CD4-positive, alpha-beta T cell treated with Interleukin-21 for 1 hour (primary cell): ENCODE results near the gene GBP2.
"Not testable (repeated sequence)": the region's sequence is repeated elsewhere in the genome, so short reads cannot be mapped to it uniquely, and the experiment has no call there.

Experiments used
- DNase-seq: peaks from one replicate; pipeline ENCODE4 v3.0.0-alpha.2; 2020

GBP2 gene

GRCh38 chr1:89125240-89125912 lies 538 bp downstream of the GBP2 start:
- peak; percentile 29 for DNase-seq

DNA sequence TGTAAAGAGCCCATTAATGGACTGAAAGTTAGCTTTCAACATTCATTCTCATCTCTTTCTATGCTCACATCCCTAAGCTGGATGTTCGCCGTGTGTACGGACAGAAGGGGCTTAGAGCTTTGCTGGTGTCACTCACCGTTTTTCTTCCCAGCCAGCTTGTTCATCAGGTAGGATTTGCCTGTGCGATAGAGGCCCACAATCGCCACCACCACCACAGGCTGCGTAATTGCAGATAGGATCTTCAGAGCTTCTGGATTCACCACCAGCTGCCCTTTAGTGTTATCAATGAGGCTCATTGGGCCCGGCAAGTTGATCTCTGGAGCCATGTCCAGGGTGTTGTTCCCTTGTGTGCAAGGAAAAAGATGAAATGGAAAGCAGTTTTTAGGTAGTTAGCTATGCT lies 4.3 kb downstream of the GBP2 start:
- DNase-seq: no peak

- no peak for DNase-seq
These were observed 11.3 kb downstream of the GBP2 start for GRCh38 chr1:89114662-89115061.

GRCh38 chr1:89112871-89113613 lies 12.9 kb downstream of the GBP2 start:
- DNase-seq: no peak

GRCh38 chr1:89104687-89105086 lies 21.2 kb downstream of the GBP2 start:
- no peak for DNase-seq

GRCh38 chr1:89104147-89104546 lies 21.8 kb downstream of the GBP2 start:
- no peak for DNase-seq

DNA sequence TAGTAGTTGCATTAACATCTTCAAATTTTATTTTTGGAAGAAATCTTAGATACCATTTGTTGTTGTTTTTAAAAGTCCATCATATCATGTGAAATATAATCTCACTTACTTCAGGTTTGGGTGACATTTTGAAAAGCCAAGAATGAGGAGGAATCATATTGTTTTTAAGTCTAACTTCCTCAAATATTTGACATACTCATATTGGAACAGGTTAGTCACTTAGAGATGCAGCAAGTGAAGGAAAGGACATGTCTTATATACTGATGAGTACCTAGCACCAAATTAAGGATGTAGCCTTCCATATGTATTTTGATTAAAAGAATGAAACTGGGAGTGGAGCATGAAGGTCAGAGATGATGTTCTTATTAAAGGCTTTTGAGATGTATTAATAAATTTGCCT lies 23.9 kb downstream of the GBP2 start:
- no peak for DNase-seq

DNA sequence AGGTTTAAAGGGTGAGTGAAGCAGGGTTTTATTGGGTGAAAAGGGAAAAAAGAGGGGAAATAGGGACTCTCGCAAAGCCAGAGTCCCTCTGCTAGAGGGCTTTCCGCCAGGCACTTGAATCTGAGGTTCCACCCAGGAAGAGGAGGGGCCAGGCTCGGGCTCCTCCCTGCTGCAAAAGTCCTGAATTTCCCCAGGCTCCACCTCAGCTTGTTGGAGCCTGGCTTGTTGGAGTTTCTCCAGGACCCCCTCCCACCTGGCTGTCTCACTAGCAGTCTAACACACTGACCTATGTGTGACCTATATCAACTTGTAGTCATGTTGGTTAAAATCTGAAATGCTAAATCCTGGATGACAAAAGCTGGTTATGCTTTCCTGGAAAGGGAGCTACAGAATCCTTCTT lies 25.5 kb downstream of the GBP2 start:
- DNase-seq: no peak

GRCh38 chr1:89098857-89099256 lies 27.1 kb downstream of the GBP2 start:
- no peak for DNase-seq

DNA sequence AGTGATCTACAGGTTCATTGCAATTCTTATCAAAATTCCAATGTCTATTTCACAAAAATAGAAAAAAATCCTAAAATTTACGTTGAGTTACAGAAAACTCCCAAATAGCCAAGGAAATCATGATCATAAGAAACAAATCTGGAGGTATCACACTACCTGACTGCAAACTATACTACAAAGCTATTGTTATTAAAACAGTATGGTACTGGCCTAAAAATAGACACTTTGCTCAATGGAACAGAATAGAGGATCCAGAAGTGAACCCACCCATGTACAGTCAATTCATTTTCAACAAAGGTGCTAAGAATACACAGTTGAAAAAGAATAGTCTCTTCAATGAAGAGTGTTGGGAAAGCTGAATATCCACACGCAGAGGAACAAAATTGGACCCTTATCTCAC lies 30.2 kb downstream of the GBP2 start:
- no peak for DNase-seq

DNA sequence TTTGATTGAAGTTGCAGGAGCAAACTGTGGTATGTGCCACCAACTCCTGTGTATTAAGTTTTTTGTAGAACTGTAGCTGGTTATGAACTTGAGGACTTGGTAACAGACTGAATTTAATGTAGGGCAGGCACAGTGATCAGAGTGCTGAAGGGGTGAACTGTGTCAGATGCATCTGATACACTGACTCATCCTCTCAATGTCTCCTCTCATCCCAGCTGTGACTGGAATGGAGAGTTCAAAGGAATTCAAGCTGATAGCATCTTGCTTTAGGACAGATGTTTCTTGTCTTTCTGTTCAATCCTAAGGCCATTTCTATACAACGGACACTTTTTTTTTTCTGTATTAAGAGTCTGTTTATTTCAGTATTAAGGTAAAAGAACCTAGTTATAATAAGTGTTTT lies 36.0 kb downstream of the GBP2 start:
- DNase-seq: no peak

DNA sequence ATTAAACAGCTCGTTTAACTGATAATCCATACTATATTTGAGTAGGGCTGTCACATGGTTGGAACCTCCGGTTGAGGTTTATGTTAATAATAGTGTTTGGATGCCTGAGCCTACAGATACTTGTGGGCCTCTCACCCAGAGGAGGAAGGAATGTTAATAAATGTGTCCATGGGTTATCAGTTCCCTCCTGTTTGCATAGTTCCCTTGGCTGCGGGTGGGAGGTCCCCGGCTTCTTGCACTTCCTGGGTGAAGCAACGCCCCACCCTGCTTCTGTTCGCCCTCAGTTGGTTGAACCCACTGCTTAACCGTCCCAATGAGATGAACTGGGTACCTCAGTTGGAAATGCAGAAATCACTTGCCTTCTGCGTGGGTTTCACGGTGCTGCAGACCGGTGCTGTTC lies 37.3 kb downstream of the GBP2 start:
- DNase-seq: no peak

GRCh38 chr1:89087241-89087640 lies 38.7 kb downstream of the GBP2 start:
- no peak for DNase-seq

GRCh38 chr1:89085781-89086180 lies 40.1 kb downstream of the GBP2 start:
- DNase-seq: peak; percentile 78

DNA sequence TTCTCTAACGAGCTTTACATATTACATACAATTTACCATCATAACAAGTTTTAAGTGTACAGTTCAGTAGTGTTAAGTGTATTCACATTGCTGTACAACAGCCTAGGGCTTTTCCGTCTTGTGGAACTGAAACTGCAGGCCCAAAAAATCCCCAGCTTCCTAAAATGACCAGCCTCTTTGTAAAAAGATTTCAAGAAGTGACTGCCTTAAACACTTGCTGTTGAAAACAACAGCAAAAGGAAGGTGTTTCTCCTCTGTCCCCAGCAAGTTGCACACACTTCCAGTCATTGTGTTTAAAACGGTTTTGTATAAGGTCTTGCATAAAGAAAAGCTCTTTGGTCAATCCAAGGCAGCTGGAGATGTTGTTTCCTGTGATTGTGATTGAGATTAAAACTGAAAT lies 44.9 kb downstream of the GBP2 start:
- no peak for DNase-seq

DNA sequence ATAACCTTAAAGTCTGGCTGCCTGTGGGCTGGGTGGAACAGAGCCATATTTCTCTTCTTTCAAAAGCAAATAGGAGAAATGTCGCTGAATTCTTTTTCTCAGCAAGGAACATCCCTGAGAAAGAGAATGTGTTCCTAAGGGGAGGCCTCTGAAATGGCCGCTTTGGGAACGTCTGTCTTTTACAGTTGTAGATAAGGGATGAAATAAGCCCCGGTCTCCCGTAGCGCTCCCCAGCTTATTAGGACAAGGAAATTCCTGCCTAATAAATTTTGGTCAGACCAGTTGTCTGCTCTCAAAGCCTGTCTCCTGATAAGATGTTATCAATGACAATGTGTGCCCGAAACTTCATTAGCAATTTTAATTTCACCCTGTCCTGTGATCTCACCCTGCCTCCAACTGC lies 45.8 kb downstream of the GBP2 start:
- not testable (repeated sequence) for DNase-seq

DNA sequence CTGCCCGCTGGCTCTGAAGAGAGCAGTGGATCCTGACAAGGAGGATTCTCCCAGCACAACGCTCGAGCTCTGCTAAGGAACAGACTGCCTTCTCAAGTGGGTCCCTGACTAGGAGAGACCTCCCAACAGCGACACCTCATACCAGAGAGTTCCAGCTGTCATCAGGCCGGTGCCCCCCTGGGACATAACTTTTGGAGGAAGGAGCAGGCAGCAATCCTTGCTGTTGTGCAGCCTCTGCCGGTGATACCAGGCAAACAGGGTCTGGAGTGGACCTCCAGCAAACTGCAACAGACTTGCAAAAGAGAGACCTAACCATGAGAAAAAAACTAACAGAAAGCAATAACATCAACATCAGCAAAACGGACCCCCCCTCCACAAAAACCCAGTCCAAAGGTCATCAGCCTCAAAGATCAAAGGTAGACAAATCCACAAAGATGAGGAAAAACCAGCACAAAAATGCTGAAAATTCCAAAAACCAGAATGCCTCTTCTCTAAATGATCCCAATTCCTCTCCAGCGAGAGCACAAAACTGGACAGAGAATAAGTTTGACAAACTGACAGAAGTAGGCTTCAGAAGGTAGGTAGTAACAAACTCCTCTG lies 53.3 kb downstream of the GBP2 start:
- not testable (repeated sequence) for DNase-seq

- no peak for DNase-seq
These were observed 55.4 kb downstream of the GBP2 start for GRCh38 chr1:89070509-89070908.

- peak; percentile 70 for DNase-seq
These were observed 56.0 kb downstream of the GBP2 start for GRCh38 chr1:89069951-89070350.

DNA sequence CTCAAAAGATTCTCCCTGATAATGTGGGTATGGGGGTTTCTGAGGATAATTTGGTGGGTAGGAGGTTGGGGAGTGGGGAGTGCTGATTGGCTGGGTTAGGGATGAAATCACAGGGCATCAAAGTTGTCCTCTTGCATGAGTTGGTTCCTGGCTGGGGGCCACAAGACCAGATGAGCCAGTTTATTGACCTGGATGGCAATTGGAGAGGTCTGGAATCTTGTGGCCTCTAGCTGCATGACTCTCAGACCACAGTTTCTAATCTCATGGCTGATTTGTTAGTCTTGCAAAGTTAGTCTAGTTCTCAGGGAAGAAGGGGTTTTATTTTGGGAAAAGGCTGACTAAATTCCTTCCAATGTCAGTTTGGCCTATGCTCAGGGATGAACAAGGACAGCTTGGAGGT lies 57.6 kb downstream of the GBP2 start:
- no peak for DNase-seq

DNA sequence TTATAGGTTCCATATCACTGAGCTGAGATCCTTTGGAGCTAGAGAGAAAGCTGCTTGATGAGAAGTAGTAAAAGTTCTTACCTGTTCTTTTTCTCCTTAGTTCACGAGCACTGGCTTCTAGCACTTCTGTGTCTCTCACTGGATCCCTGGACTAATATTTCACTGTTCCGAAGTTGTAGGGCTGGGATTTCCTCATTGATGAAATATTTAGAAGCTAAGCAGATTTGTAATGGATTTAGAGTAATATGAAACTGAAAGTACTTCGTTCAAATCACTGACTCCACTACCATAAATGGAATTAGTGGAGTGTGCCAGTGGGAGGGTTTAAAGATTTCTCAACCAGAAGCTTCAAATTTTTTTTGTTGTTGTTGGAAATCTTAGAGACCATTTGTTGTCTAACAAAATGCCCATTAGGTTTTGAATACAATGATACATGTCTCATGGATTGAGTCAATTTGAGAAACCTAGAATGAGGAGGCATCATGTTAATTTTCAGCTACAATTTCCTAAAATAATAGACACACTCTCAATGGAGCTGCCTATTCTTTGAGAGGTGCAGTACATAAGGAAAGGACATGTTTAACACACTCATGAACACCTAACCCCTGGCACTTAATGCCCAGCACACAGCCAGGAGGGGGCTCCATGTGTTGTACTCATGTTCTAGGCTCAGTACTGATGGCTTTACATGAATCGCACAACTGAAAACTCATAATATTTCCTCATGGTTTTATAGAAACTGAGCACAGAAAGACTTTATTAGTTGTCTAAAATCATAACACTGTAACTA lies 60.6 kb downstream of the GBP2 start, which contains the start of gene GBP1:
GBP1 (minus strand) TSS at position 130 of the 790 bp plus-strand sequence. CDS start 1,974 bp downstream, outside the sequence.
- DNase-seq: peak; percentile 75

DNA sequence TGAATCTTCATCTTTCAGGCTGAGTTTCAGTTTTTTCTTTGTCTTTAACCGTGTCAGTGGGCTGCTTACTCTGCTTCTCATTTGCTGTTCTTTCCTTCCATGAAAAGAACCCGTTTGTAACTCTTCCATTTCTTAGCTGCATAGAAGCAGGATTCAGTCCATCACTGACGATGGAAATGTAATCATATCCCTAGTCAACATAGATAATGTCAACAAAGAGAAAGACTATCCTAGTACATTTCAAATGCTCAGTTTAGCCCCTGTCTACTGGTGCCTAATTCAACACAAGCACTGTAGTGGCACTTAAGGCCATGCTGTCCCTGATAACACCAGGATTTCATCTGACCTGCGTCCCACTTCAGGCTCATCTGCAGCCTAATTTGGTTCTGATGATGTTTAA lies 61.3 kb downstream of the GBP2 start:
- DNase-seq: no peak

DNA sequence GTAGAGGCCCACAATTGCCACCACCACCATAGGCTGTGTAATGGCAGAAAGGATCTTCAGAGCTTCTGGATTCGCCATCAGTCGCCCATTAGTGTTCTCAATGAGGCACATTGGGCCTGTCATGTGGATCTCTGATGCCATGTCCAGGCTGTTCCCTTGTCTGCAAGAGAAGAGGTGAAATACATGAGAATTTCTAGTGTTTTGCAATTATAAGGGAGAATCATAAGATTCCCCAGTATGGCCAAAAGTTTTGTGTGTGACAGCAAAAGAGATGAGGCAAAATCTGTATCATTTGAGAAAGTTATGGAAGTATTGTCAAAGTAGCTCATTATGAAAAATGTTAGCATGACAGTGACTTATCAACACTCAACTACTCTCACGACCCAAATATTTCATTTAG lies 62.8 kb downstream of the GBP2 start:
- DNase-seq: no peak
